PC-3 (cell line): ENCODE results near the gene RET.

ENCODE experiments used
- CTCF ChIP-seq: fragments of 300-600 bp; sonication (generic); conservative IDR thresholded peaks from 2 replicates; pipeline ENCODE4 v1.5.1; 2017; ENCODE audit warnings: antibody characterized with exemption, low read depth, mild to moderate bottlenecking, low read length
- EZH2 ChIP-seq: fragments of 300-600 bp; sonication (generic); IDR thresholded peaks from one replicate; pipeline ENCODE4 v1.6.1; 2017; ENCODE audit warnings: antibody characterized with exemption, mild to moderate bottlenecking, low read length; ENCODE audit not compliant: unreplicated experiment
- EZH2phosphoT487 ChIP-seq: fragments of 300-600 bp; sonication (generic); IDR thresholded peaks from 2 replicates; pipeline ENCODE4 v1.6.1; 2018; ENCODE audit warnings: mild to moderate bottlenecking, antibody characterized with exemption, low read length, borderline replicate concordance

- TF ChIP-seq CTCF: no peak
- no peak for TF ChIP-seq EZH2
- no peak for TF ChIP-seq EZH2phosphoT487
Observed at GRCh38 chr10:43151371-43151770, 74.5 kb downstream of the RET start.
